RKO (cell line): ENCODE results near the gene MBD6.
A peak's percentile ranks its signal among the peaks of the same experiment; 100 is the strongest.
"Not testable (repeated sequence)": the region's sequence is repeated elsewhere in the genome, so short reads cannot be mapped to it uniquely, and the experiment has no call there.

Source experiments
- DNase-seq: peaks from one replicate; pipeline ENCODE4 v3.0.0-alpha.2; 2016; ENCODE audit warnings: low spot score

The MBD6 gene

DNA sequence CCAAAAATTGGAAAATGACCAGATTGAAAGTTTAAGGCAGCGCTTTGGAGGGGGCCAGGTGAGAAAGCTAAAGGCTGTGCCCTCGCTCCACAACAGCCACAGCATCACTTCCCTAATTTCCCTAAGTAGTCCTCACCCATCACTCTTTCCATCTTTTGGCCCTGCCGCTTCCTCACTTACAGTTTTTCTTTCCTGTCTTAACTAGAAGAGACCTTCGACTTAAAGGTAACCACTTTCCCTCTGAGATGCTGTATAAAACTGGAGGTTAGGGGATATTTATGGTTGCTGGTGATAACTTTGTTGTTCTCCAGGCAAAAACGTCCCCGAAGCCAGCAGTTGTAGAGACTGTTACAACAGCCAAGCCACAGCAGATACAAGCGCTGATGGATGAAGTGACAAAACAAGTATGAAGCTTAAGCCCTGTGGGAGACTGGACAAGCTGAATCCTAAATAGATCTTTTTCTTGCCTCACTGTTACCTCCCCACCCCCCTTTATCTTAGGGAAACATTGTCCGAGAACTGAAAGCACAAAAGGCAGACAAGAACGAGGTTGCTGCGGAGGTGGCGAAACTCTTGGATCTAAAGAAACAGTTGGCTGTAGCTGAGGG lies 6.6 kb upstream of the MBD6 start:
- no peak for DNase-seq

DNA sequence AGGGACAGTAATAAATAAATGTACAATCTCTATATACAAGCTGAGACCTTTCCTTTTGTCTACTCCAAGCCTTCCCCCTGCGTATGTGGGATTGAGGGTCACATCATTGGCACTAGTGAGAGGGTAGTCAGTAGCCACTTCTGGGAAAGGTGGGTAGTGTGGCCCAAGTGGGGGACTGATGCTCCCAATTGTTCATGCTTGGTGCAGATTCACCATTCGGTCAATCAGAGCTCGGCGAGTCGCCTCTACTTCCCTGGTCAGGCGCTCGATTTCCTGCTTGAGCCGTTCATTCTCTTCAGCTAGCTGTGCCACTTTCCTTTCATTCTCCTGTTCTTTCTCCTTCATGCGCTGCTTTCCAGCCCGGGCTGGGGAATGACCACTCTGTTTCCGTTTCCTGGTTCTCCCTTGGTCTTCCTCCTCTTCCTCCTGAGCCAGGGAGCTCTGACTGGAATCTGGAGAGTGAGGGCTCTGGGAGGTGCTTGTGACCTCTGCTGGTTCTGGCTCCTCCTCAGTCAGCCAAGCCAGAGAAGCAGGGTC lies 5.9 kb upstream of the MBD6 start:
- DNase-seq: no peak

DNA sequence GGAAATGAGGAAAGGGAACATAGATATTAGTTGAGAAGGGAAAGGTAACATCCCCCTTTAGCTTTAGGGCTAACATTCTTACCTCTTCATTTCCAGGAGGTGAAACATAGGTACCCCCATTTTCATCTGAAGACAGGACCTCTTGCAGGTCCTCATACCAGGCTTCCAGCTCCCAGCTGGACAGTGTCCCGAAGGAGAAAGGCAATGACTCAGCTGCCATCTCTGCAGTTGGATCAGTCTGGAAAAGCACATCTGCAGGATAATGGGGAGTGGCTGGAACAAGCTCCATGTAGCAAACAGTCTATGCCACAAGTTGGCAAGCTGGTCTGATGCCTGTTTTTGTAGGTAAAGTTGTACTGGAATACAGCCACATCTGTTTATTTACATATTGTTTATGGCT lies 5.4 kb upstream of the MBD6 start:
- peak; percentile 73 for DNase-seq

DNA sequence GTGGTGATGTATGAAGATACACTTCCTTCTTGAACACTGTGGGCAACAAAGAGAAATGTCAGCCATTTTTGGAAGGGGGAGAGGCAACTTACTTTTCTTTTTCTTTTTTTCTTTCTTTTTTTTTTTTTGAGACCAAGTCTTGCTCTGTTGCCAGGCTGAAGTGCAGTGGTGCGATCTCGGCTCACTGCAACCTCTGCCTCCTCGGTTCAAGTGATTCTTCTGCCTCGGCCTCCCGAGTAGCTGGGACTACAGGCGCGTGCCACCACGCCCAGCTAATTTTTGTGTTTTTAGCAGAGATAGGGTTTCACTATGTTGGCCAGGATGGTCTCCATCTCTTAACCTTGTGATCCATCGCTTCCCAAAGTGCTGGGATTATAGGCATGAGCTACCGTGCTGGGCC lies 4.9 kb upstream of the MBD6 start:
- DNase-seq: not testable (repeated sequence)

DNA sequence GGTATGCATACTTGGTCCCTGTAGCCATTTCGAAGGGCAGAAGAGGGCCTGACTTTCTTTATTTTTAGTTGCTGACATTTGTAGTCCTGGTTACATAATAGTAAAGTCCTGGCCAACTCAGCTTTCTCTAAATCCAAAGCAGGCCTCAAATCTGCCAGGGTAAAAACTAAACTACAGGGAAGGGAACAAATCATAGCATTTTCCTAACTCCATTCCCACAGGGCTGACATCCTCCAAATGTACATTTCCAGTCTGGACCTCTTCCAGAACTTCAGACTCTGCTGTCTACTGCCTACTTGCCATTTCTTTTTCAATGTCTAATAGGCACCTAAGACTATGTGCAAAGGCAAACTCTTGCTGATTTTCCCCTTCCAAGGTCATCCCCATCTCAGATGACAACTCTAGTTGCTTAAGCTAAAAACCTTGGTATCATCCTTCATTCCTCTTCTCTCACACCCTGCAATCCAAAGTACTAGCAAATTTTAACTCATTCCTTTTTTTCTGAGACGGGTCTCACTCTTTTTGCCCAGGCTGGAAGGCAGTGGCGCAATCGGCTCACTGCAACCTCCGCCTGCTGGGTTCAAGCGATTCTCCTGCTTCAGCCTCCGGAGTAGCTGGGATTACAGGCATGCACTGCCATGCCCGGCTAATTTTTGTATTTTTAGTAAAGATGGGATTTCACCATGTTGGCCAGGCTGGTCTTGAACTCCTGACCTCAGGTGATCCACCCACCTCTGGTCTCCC lies 4.3 kb upstream of the MBD6 start:
- no peak for DNase-seq

DNA sequence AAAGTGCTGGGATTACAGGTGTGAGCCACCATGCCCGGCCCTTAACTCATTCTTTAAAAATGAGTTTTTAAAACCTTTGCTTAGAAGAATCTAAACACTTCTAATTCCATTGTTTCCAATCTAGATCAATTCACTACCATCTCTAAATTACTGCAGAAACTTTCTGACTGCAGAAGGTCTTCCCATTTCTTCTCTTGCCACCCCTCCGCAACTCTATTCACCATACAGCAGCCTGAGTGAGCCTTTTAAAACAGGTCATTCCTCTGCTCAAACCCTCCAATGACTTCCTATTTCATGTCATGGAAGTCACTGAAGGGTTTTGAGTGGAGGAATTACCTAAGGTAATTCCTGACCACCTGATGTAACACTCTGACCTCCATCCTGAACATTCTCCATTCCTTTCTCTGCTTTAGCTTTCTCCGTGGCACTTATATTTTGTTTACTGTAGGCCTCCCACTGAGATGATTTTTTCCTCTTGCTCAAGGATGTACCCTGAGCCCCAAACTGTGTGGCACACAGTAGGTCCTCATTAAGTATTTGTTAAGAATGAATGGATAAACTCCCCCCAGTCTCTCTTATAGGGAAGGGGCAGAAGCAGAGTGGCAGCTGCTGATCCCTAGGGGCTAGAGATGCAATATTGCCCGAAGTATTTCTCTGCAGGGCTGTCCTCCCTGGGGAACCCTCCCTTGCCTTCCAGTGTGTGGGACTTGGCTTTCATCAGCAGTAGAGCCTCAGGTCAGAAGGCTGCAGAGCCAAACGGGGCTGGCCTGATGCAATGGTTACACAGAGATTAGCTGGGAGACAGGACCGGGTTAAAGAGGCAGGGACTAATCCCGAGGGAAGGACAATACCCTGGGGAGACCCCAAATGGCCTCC lies 3.5 kb upstream of the MBD6 start:
- DNase-seq: peak; percentile 43

DNA sequence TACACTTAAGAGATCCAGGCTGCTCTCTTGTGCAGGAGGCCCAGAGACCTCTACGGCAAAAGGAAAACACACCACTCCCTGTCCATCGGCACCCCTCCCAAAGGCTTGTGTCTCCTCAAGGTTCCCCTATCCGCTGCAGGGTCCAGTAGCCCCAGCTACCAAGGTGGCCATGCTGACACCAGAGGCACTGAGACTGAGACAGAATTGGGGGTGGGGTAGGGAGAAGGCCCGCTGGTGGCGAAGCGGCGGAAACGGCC lies 2.9 kb upstream of the MBD6 start:
- DNase-seq: peak; percentile 78

DNA sequence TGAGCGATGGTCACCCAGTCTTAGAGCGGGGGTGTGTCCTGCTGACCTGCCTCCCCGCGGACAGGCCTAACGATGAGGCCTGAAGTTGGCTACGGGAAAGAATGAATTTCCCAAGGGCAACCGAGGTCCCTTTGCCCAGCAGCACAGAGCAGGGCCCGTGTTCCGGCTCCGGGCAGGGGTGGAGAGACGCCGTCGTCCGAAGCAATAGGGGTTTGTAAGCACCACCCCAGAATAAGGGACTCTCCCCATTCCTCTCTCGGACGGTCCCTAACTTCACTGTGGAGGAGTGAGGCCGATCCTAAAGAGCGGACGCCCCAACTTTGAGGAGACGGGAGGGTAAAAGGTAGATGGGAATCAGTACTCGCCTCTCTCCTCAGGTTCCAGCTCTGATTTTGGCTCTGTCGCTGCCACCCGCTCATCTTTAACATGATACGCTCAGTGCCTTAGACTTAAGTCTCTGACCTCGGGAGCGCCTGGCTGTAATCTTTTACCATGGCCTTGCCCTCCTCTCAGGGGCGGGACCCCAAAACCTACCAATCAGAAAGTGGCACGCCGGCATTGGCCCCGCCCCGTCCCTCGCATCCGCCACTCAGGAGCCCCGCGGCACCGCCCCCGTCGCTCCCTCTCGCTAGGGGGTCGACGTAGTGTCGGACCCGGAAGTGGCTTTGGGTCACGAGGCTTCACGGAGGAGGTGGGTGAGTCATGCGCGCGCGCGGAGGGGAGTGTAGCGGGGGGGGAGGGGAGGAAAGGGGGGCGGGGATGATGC lies 2.4 kb upstream of the MBD6 start, which contains the start of gene DDIT3:
TSS of gene DDIT3 (minus strand) at position 462 of the 766 bp plus-strand sequence. CDS start 3,108 bp downstream, outside the sequence.
- peak; percentile 98 for DNase-seq

DNA sequence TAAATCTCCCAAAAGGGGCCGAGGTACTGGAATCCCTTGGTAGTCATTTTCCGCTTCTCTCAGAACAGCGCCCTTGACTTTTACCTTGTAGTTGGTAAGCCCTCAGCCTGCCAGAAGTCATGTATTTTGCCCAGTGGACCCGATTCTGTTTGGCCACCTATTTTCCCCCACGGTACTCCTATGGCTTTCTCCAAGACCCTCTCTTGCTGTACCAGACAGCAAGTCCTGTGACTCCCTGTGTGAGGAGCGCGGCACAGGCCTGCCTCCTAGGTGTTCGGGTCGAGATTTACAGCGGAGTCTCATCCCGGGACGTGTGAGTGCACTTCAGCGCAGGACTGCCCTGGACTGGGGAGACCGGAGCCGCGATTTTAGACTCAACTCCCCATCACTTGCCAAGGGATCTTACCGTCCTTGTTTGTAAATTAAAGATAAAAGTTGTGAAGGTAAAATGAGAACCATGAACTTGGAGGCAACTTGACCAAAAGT lies 1.1 kb upstream of the MBD6 start:
- no peak for DNase-seq

DNA sequence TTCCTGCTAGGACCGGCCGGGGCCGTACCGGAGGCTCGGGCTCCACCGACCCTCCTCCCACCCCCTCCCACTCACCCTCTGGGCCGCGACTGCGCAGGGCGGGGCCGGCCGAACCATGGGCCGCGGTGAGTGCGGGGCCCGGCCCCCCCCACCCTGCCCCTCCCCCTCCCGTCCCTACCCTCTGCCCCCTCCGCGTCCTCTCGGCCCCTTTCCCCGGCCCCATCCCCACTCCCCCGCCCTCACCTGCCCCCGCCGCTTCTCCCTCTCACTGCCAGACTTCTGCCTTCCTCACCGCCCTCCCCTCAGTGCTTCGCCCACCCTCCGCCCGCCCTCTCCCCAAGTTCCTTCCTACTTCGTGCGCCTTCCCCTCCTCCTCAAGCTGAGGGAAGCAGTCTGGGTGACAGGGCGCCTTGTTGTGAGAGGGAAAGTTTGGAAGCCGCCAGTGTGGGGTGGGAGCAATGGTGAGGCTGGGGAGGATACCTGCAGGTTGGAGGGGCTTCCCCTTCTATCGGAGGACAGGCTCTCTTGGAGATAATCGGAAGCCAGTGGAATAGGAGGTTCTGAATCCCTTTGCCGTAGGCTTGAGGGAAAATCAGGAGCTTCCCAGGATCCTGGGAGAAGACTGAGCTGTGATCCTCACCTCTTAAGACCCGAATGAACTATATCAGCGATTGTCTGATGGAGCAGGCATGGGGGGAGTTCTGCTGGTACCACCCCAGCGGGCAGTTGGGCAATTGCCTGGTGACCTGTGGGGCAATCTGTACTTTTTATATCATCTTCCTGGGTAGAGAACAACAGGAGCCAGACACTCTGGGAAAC lies 472 bp downstream of the MBD6 start:
- DNase-seq: peak; percentile 71

DNA sequence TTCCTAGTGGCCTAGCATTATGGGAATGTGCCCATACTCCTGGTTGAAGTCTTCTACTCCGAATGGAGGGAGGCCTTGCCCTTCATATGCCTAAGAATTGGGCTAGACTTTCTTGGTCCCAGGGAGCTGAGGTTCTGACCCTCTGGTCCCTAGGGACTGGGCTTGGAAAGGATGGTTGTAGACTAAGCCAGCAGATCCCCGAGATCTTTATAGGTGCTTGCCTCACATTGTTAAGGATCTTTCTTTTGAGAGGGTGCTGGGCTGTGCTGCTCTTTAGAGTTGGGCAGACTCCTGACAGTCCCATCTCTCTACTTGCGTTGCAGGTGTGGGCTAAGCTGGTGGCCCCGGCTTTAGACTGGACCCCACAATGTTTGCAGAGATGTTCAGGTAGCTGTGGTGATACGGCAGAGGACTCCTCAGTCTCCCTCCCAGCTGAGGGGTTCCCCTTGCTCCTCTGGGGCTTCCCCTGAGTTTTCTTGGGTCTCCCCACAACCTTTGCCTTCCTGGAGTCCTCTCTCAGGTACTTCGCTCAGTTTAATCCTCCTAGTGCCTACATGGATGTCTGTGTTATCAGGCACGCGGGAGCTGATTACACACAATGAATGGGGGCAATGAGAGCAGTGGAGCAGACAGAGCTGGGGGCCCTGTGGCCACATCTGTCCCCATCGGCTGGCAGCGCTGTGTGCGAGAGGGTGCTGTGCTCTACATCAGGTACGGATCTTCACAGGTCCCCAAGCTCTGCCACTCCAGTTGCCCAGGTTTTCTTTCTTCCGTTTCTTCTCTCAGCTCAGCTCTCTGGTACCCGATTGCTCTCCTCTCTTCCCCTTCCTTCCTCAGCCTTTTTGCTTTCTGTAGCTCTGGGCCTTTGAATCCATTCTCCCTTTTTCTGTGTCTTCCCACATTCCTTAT lies 1.3 kb downstream of the MBD6 start:
- no peak for DNase-seq

DNA sequence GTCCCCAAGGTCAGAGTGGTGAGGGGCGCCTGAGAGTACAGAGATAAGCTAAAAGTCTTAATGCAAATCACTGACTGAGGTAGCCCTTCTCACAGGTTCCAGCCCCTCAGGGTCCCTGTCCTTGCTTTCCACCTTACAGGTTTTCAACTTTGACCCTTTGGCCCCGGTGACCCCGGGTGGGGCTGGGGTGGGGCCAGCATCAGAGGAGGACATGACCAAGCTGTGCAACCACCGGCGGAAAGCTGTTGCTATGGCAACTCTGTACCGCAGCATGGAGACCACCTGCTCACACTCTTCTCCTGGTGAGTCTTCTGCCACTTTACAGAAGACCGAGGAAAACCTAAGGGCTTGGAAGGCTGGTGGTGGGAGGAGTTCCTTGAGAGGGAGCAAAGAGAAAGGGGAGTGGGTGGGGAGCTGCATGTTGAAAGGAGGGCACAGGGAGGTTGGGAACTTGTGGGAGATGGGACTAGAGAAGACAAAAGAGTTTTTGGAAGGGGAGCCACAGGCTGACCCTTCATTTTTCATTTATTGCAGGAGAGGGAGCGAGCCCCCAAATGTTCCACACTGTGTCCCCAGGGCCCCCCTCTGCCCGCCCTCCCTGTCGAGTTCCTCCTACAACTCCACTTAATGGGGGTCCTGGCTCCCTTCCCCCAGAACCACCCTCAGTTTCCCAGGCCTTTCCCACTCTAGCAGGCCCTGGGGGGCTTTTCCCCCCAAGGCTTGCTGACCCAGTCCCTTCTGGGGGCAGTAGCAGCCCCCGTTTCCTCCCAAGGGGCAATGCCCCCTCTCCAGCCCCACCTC lies 2.4 kb downstream of the MBD6 start:
- no peak for DNase-seq

DNA sequence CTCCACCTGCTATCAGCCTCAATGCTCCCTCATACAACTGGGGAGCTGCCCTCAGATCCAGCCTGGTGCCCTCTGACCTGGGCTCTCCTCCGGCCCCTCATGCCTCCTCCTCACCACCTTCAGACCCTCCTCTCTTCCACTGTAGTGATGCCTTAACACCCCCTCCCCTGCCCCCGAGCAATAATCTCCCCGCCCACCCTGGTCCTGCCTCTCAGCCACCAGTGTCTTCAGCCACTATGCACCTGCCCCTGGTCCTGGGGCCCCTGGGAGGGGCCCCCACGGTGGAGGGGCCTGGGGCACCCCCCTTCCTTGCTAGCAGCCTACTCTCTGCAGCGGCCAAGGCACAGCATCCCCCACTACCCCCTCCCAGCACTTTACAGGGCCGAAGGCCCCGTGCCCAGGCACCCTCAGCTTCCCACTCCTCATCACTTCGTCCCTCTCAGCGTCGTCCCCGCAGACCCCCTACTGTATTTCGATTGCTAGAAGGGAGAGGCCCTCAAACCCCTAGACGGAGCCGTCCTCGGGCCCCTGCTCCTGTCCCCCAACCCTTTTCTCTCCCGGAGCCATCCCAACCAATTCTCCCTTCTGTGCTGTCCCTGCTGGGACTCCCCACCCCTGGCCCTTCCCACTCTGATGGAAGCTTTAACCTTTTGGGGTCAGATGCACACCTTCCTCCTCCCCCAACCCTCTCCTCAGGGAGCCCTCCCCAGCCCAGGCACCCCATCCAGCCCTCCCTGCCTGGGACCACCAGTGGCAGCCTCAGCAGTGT lies 3.2 kb downstream of the MBD6 start:
- DNase-seq: no peak

DNA sequence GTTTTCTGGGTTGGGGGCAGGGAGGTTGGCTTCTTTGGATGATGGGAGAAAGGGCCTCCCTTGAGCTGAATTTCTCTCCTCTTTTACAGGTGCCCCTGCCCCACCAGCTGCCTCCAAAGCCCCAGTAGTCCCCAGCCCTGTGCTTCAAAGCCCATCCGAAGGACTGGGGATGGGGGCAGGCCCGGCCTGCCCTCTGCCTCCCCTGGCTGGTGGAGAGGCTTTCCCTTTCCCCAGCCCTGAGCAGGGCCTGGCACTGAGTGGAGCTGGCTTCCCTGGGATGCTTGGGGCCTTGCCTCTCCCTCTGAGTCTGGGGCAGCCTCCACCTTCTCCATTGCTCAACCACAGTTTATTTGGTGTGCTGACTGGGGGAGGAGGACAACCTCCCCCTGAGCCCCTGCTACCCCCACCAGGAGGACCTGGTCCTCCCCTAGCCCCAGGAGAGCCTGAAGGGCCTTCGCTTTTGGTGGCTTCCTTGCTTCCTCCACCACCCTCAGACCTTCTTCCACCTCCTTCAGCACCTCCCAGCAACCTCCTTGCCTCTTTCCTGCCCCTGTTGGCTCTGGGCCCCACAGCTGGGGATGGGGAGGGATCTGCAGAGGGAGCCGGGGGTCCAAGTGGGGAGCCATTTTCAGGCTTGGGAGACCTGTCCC lies 4.0 kb downstream of the MBD6 start:
- no peak for DNase-seq

DNA sequence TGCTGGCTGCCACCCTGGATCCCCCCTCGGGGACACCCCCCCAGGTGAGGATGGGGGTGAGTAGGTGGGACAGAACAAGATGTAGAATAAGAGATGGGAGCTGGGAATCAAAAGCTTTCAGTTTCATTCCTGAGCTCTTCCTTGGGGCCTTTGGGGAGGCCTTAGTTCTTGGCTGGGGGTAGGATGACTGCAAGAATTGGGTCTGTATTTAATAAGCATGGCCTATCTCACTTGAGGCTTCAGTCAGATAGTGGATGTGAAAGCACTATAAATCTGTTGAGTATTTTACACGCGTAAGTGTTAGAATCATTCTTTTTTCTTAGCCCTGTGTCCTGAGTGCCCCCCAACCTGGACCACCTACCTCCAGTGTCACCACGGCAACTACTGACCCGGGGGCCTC lies 4.6 kb downstream of the MBD6 start:
- DNase-seq: no peak

DNA sequence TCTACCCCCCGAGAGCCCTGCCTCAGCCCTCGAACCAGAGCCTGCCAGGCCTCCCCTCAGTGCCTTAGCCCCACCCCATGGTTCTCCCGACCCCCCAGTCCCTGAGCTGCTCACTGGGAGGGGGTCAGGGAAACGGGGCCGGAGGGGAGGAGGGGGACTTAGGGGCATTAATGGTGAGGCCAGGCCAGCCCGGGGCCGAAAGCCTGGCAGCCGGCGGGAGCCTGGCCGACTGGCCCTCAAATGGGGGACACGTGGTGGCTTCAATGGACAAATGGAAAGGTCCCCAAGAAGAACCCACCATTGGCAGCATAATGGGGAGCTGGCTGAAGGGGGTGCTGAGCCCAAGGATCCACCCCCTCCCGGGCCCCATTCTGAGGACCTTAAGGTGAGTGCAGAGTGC lies 5.6 kb downstream of the MBD6 start:
- DNase-seq: no peak

DNA sequence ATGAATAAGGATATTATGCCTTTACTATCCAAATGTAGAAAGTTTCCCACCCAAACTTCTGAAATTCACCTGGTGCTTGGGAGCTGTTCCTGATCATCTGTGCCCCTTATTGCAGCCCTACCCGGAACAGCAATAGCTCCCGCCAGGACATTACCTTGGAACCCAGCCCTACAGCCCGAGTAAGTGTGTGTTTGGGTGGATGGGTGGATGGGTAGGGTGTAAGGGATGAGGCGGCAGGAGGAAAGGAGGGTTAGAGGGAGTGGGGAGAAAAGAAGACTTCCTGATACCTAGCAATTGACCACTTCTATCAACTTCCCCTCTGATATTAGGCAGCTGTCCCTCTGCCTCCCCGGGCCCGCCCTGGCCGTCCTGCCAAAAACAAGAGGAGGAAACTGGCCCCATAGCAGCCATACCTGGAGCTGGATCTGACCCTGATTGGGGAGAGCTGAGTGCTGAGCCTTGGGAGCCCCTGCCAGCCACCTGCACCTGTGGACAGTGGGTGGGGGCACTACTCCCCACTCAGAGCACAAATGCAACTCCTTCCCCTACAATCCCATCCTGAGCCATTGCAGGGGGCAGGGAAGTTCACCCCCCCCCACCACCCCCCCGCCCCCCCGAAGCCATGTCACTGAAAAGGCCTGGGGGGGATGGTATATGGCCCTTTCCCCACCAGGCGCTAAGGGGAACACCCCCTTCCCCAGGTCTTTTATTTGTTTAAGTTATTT lies 6.4 kb downstream of the MBD6 start:
- no peak for DNase-seq
